ENCODE results near the gene TBCD.

DNA sequence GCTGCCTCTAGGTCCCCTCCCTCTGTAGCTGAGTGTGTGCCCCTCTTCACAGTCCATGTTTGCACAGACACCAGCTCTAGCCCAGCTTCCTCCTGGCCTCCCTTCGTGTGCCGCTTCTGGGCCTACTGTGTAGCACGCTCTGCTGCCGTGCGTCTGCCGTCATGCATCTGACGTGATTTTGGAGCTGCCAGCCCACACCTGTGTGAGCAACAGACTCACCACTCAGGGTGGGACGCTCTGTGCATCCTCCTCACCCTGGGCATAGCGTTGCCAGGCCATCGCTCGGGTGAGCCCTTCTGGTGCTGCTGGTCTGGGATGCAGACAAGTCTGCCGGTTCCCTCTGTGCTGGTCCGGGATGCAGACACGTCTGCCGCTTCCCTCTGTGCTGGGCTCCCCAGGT lies 127.4 kb downstream of the TBCD start:
- TF ChIP-seq EZH2 (IDR thresholded peaks at IDR 0.05; ENCODE audit: borderline replicate concordance, insufficient read depth, low read length, poor library complexity, severe bottlenecking) (no peak), TAF1 (IDR thresholded peaks at IDR 0.05; ENCODE audit: low read depth) (no peak)
- TF ChIP-seq, protein P1, sequence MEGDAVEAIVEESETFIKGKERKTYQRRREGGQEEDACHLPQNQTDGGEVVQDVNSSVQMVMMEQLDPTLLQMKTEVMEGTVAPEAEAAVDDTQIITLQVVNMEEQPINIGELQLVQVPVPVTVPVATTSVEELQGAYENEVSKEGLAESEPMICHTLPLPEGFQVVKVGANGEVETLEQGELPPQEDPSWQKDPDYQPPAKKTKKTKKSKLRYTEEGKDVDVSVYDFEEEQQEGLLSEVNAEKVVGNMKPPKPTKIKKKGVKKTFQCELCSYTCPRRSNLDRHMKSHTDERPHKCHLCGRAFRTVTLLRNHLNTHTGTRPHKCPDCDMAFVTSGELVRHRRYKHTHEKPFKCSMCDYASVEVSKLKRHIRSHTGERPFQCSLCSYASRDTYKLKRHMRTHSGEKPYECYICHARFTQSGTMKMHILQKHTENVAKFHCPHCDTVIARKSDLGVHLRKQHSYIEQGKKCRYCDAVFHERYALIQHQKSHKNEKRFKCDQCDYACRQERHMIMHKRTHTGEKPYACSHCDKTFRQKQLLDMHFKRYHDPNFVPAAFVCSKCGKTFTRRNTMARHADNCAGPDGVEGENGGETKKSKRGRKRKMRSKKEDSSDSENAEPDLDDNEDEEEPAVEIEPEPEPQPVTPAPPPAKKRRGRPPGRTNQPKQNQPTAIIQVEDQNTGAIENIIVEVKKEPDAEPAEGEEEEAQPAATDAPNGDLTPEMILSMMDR (IDR thresholded peaks at IDR 0.05; ENCODE audit: poor library complexity, severe bottlenecking) = no peak
- TF ChIP-seq, protein P2, sequence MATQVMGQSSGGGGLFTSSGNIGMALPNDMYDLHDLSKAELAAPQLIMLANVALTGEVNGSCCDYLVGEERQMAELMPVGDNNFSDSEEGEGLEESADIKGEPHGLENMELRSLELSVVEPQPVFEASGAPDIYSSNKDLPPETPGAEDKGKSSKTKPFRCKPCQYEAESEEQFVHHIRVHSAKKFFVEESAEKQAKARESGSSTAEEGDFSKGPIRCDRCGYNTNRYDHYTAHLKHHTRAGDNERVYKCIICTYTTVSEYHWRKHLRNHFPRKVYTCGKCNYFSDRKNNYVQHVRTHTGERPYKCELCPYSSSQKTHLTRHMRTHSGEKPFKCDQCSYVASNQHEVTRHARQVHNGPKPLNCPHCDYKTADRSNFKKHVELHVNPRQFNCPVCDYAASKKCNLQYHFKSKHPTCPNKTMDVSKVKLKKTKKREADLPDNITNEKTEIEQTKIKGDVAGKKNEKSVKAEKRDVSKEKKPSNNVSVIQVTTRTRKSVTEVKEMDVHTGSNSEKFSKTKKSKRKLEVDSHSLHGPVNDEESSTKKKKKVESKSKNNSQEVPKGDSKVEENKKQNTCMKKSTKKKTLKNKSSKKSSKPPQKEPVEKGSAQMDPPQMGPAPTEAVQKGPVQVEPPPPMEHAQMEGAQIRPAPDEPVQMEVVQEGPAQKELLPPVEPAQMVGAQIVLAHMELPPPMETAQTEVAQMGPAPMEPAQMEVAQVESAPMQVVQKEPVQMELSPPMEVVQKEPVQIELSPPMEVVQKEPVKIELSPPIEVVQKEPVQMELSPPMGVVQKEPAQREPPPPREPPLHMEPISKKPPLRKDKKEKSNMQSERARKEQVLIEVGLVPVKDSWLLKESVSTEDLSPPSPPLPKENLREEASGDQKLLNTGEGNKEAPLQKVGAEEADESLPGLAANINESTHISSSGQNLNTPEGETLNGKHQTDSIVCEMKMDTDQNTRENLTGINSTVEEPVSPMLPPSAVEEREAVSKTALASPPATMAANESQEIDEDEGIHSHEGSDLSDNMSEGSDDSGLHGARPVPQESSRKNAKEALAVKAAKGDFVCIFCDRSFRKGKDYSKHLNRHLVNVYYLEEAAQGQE (IDR thresholded peaks at IDR 0.05; ENCODE audit: borderline replicate concordance) = no peak

Measured in neural cell (in vitro differentiated cells).